Skeletal muscle tissue (tissue), 4 donors: ENCODE measurements around the gene SYT7. TPM values are rescaled to one million over a fixed set of nuclear protein-coding genes. Genes with fewer than 3 reads are reported as not detected.
"Not testable (repeated sequence)": the region's sequence is repeated elsewhere in the genome, so short reads cannot be mapped to it uniquely, and the experiment has no call there.

Experiments used
- H3K27ac ChIP-seq: one replicate; pipeline ENCODE4 v1.7.0; 2013; ENCODE audit warnings: mild to moderate bottlenecking, low read depth, low read length, inconsistent platforms
- H3K27me3 ChIP-seq, 3 donors: one replicate each; pipeline ENCODE4 v1.7.0; 2013; ENCODE audit warnings: low read length in 3 of 3; ENCODE audit not compliant: control insufficient read depth in 3 of 3, insufficient read depth in 3 of 3
- H3K36me3 ChIP-seq, 3 donors: one replicate each; pipeline ENCODE4 v1.7.0; 2013; ENCODE audit warnings: low read length in 3 of 3; ENCODE audit not compliant: control insufficient read depth in 3 of 3, insufficient read depth in 3 of 3
- H3K4me1 ChIP-seq, 3 donors: one replicate each; pipeline ENCODE4 v1.7.0; 2013; ENCODE audit warnings: low read length in 3 of 3, mild to moderate bottlenecking in 3 of 3; ENCODE audit not compliant: control insufficient read depth in 3 of 3, insufficient read depth in 3 of 3
- H3K4me3 ChIP-seq, 3 donors: one replicate each; pipeline ENCODE4 v1.7.0; 2013; ENCODE audit warnings: low read length in 3 of 3
- H3K9ac ChIP-seq, 3 donors: one replicate each; pipeline ENCODE4 v1.7.0; 2013; ENCODE audit warnings: low read length in 3 of 3, mild to moderate bottlenecking in 3 of 3, moderate library complexity in 2 of 3, low read depth in 1 of 3
- H3K9me3 ChIP-seq, 3 donors: one replicate each; pipeline ENCODE4 v1.7.0; 2013; ENCODE audit warnings: low read length in 3 of 3; ENCODE audit not compliant: control insufficient read depth in 3 of 3
- total RNA-seq: library from RNA; depleted of rRNA; stranded (reverse); fragments of >200 nt; gene quantifications from one replicate; pipeline ENCODE4 v1.2.3, GENCODE V29; 2014
- donor health status: Osteomylitis.

Gene SYT7
- total RNA-seq, 1 donor from 2014 or later = 1.6 TPM

DNA sequence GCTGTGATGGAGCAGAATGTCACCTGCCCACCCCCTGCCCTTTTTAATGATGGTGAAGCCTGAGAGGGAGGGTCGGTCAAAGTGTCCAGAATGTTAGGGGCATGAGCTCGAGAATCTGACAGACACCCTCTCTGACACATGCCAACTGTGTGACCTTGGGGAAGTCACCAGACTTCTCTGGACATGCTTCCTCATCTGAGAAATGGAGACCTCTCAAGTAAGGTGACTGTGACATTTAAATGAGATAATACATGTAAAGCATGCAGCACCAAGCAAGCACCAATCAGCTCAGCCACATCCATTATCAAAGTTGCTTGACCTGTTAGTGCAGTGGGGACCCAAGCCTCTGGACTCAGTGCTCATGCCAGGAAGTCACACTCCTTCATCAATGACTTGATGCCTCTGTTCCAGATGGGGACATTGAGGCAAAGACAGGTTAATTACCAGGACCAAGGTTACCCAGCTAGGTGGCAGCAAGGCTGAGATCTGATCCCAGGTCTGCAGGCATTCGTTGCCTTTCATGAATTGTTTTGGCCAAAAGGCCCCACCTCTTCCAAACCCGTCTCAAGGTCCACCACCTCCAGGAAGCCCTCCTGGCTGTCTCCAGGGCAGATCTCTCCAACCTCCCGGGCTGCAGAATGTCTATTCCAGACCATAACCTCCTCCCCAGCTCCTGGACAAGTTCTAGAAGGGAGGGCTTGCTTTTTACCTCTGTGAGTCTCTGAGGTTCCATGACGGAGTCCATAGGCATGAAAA, 38.8 kb upstream of the SYT7 start:
- H3K36me3 ChIP-seq = no peaks in the 10 kb centered on the region
- no peaks in the 10 kb centered on the region for H3K4me1 ChIP-seq

DNA sequence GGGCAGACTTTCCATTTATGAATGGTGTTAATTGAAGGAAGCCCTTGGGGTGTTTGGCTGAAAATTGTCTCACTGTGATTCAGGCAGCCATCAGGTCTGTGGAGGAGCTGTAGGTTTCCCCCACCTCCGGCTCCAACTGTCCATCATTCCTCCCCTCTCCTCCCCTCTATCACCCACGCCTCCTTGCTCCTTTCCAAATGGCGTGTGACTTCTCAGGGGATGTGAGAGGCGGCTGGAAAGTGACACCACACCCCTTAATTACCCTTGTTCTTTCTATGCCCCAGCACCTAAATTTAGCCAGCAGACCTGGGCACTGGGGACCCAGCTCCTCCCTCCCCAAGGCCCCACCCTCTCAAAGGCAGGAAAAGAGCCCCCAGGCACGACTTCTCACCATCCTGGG, 38.1 kb upstream of the SYT7 start:
- H3K9me3 ChIP-seq = no peaks in the 10 kb centered on the region
- H3K9ac ChIP-seq = no peak overlapping the region
- H3K36me3 ChIP-seq = no peaks in the 10 kb centered on the region
- no peak overlapping the region for H3K27ac ChIP-seq
- H3K4me1 ChIP-seq = no peaks in the 10 kb centered on the region
- H3K4me3 ChIP-seq = no peak overlapping the region
- peaks cover 0 to 10% (median 0%) of the 10 kb centered on the region in 3 donors for H3K27me3 ChIP-seq

More for the DNA sequence above, 38.8 kb upstream of the SYT7 start:
- H3K9me3 ChIP-seq = no peaks in the 10 kb centered on the region
- peaks cover 0 to 10% (median 0%) of the 10 kb centered on the region in 3 donors for H3K27me3 ChIP-seq
- no peak overlapping the region for H3K27ac ChIP-seq
- no peak overlapping the region for H3K4me3 ChIP-seq
- no peak overlapping the region for H3K9ac ChIP-seq

DNA sequence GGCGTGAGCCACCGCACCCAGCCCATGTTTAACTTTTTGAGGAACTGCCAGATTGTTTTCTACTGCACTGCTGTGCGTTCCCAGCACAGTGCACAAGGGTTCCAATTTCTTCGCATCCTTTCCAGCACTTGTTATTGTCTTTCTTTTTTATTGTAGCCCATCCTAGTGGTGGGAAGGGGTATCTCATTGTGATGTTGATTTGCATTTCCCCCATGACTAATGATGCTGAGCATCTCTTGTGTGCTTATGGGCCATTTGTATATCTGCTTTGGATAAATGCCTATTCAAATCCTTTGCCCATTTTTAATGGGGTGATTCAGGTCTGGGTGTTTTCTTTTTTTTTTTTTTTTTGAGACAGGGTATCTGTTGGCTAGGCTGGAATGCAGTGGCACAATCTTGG, 36.6 kb upstream of the SYT7 start:
- Histone ChIP-seq H3K27ac (no peak overlapping the region), H3K36me3 (no peaks in the 10 kb centered on the region)

DNA sequence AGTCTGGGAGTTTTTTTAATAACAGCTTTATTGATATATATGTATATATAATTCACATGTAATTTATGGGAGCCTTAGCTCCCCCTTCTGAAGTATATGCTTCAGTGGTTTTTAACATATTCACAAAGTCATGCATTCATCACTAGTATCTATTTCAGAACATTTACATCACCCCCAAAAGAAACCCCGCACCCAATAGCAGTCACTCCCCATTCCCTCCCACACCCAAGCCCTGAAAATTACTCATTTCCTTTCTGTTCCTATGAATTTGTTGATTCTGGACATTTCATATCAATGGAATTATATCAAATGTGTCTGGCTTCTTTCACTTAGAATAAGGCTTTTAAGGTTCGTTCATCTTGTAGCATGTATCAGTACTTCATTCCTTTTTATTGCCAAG, 35.6 kb upstream of the SYT7 start:
- Histone ChIP-seq H3K9ac (no peak overlapping the region), H3K4me3 (no peak overlapping the region), H3K27me3 (peaks cover 3 to 19% (median 3%) of the 10 kb centered on the region in 3 donors)

More for the DNA sequence above, 36.6 kb upstream of the SYT7 start:
- Histone ChIP-seq H3K9ac (no peak overlapping the region), H3K9me3 (no peaks in the 10 kb centered on the region), H3K4me3 (no peak overlapping the region), H3K4me1 (no peaks in the 10 kb centered on the region), H3K27me3 (peaks cover 0 to 13% (median 0%) of the 10 kb centered on the region in 3 donors)

DNA sequence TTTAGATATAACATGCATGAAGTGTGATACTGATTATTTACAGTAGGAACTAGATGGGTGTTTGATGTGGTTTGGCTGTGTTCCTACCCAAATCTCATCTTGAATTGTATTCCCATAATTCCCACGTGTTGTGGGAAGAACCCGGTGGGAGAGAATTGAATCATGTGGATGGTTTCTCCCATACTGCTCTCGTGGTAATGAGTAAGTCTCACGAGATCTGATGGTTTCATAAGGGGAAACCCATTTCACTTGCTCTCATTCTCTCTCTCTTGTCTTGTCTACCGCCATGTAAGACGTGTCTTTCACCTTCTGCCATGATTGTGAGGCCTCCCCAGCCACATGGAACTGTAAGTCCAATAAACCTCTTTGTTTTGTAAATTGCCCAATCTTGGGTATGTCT, 33.9 kb upstream of the SYT7 start:
- not testable (repeated sequence) for H3K9me3 ChIP-seq

More for the DNA sequence above, 35.6 kb upstream of the SYT7 start:
- Histone ChIP-seq H3K36me3 (no peaks in the 10 kb centered on the region), H3K27ac (no peak overlapping the region), H3K4me1 (no peaks in the 10 kb centered on the region), H3K9me3 (no peaks in the 10 kb centered on the region)

DNA sequence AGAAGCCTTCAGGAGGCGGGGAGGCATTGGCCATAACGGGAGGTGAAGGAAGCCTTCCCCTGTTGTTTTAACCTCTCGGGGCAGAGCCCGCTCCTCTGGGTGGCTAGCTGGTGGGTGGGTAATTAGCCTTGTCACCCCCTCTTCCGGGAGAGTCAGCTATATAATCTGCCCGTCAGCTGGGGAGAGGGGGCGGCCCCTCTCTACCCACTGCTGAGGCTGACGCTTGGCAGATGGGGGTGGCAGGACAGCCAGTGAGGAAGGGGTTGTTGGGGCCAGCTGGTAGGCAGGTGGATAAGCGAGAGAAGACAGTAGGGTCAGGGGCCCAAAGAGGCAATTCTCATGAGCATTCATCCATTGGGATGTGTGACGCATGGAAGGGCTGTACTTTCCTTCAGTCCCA, 33.0 kb upstream of the SYT7 start:
- no peaks in the 10 kb centered on the region for H3K36me3 ChIP-seq
- H3K4me1 ChIP-seq = peaks cover 2 to 12% (median 7%) of the 10 kb centered on the region in 3 donors
- H3K27ac ChIP-seq = no peak overlapping the region
- no peak overlapping the region for H3K4me3 ChIP-seq
- H3K9ac ChIP-seq = no peak overlapping the region
- H3K27me3 ChIP-seq = peaks cover 21 to 32% (median 23%) of the 10 kb centered on the region in 3 donors
- no peaks in the 10 kb centered on the region for H3K9me3 ChIP-seq

More for the DNA sequence above, 33.9 kb upstream of the SYT7 start:
- not testable (repeated sequence) for H3K9ac ChIP-seq, H3K27ac ChIP-seq, H3K36me3 ChIP-seq, H3K4me3 ChIP-seq
- peaks cover under 1 to 10% (median 5%) of the 10 kb centered on the region in 3 donors for H3K4me1 ChIP-seq
- H3K27me3 ChIP-seq = peaks cover 17 to 28% (median 18%) of the 10 kb centered on the region in 3 donors

DNA sequence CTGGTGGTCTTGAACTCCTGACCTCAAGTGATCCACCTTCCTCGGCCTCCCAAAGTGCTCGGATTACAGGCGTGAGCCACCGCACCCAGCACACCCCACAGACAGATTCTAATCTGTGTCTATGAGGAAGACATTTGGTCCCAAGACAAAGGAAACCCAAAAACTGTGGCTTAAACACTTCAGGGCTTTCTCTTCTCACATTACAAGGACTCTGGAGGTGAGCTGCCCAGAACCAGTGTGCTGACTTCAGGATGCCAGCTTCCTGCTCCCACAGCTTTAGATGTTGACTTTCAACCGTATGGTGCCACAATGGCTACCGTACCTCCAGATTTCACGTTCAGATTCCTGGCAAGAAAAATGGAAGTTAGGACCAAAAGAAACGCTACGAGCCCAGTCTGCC, 32.2 kb upstream of the SYT7 start:
- H3K4me3 ChIP-seq = no peak overlapping the region
- no peaks in the 10 kb centered on the region for H3K9me3 ChIP-seq
- peaks cover 2 to 12% (median 7%) of the 10 kb centered on the region in 3 donors for H3K4me1 ChIP-seq
- no peak overlapping the region for H3K27ac ChIP-seq
- H3K9ac ChIP-seq = no peak overlapping the region
- no peaks in the 10 kb centered on the region for H3K36me3 ChIP-seq
- peaks cover 21 to 36% (median 28%) of the 10 kb centered on the region in 3 donors for H3K27me3 ChIP-seq

DNA sequence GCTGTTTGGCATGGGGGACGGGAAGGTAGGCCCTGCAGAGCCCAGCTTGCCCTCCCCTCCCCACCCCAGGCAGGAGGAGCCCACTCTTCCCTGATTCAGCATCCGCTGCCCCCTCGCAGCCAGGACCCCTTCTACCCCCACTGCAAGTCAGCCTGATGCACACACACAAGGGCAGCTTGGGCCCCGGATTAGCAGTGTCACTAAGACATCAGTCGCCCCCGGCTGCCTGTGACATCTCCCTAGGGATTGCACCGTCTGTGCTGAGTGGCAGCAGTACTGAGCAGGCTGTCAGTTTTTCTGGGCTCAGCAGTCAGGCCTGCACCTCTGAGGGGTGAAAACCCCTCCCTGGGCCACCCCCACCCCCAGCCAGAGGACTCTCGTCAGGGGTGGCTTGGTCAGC, 30.4 kb upstream of the SYT7 start:
- H3K4me3 ChIP-seq = no peak overlapping the region
- peaks cover 2 to 12% (median 7%) of the 10 kb centered on the region in 3 donors for H3K4me1 ChIP-seq
- no peak overlapping the region for H3K9ac ChIP-seq
- H3K27ac ChIP-seq = no peak overlapping the region
- no peaks in the 10 kb centered on the region for H3K9me3 ChIP-seq
- peaks cover 21 to 43% (median 29%) of the 10 kb centered on the region in 3 donors for H3K27me3 ChIP-seq
- no peaks in the 10 kb centered on the region for H3K36me3 ChIP-seq

DNA sequence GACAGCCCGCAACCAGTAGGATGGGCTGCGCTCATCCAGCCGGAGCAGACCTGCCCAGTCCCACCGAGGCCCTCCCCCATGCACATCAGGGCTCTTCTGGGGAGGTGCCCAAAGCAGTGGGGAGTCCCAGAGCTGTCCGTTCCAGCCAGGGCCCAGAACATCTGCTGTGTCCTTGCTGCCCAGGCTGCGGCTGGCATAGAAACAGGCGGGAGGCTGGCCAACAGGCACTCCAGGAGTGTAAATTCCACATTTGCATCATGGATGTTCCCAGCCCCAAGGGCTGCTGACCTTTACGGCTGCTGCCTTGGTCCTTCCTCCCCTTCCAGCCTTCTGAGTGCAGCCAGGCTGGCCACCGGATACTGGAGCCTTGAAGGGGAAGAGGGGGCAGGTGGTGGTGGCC, 30.0 kb upstream of the SYT7 start:
- Histone ChIP-seq H3K9me3 (no peaks in the 10 kb centered on the region), H3K4me3 (no peak overlapping the region), H3K4me1 (peaks cover 2 to 12% (median 7%) of the 10 kb centered on the region in 3 donors), H3K36me3 (no peaks in the 10 kb centered on the region), H3K9ac (no peak overlapping the region), H3K27me3 (peaks cover 22 to 46% (median 29%) of the 10 kb centered on the region in 3 donors), H3K27ac (no peak overlapping the region)

DNA sequence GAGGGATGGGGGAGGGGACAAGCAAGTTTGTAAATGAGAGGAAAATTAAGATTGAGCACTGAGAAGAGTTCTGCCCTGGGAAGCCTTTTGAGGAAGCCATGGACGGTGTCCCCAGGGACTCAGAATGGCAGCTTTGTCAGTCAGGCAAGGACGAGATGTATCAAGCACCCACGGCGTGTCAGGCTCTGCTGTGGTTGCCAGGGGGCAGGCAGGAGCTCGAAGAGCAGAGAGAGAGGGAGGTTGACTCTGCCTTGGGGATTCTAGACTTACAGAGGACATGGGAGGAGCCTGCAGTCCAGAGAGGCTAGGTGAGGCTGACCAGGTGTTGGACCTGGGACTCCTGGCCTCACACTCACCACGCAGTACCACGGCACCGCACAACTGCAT, 29.1 kb upstream of the SYT7 start:
- Histone ChIP-seq H3K27me3 (peaks cover 28 to 50% (median 29%) of the 10 kb centered on the region in 3 donors), H3K27ac (no peak overlapping the region), H3K4me3 (no peak overlapping the region), H3K4me1 (peaks cover 2 to 12% (median 7%) of the 10 kb centered on the region in 3 donors), H3K36me3 (no peaks in the 10 kb centered on the region), H3K9me3 (no peaks in the 10 kb centered on the region), H3K9ac (no peak overlapping the region)
